ENCODE results near the gene BRD9.
"Not testable (repeated sequence)": the region's sequence is repeated elsewhere in the genome, so short reads cannot be mapped to it uniquely, and the experiment has no call there.

Gene BRD9

GRCh38 chr5:846602-847091 is 46.0 kb downstream of the BRD9 start:
- DNase-seq (ENCODE audit: low read depth in 1 of 2, low spot score in 1 of 2), result not testable (repeated sequence)

GRCh38 chr5:845676-846601 is 46.7 kb downstream of the BRD9 start:
- DNase-seq (ENCODE audit: low read depth in 1 of 2, low spot score in 1 of 2), result not testable (repeated sequence)

- not testable (repeated sequence) for DNase-seq (ENCODE audit: low read depth in 1 of 2, low spot score in 1 of 2)
Measured at GRCh38 chr5:845031-845675, 47.4 kb downstream of the BRD9 start.

DNA sequence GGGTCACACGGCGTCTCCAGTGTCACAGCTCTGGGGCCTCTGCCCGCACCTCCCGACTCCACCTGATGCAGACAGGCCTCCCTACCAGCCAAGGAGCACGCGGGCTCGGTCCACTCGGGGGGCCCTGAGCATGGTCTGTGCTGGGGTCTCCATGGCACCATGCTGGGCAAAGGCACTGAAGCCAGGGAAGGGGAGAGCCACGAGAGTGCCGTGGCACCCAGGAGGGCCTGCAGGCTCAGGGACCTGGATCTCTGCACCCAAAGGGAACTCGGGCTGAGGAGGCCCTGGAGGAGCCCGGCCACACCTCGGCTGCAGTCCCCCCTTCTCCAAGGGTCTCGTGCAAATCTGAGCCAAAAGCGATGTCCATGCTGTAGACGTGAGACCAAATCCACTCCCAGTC is 48.2 kb downstream of the BRD9 start:
- not testable (repeated sequence) for DNase-seq (ENCODE audit: low read depth in 1 of 2, low spot score in 1 of 2)

DNA sequence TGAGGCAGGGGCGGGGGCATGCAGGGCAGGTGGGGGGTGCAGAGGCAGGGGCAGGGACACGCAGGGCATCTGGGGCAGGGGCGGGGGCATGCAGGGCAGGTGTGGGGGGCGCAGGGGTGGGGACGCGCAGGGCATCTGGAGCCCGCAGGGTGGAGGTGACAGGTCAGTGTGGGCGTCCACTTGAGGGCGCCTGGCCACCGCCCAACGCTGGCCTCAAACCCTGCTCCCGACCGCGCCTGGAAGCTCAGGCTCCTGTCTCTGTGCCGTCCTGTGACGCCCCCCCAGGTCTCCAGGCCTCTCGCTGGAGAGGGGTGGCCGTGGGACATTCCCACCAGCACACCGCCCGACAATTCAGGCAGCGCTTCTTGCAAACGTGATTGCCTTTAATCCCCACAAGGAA is 48.7 kb downstream of the BRD9 start:
- not testable (repeated sequence) for DNase-seq (ENCODE audit: low read depth in 1 of 2, low spot score in 1 of 2)

- DNase-seq (ENCODE audit: low read depth in 1 of 2, low spot score in 1 of 2), result not testable (repeated sequence)
Measured at GRCh38 chr5:843371-843770, 49.2 kb downstream of the BRD9 start.

GRCh38 chr5:842402-843221 is 50.0 kb downstream of the BRD9 start:
- DNase-seq (ENCODE audit: low read depth in 1 of 2, low spot score in 1 of 2), result not testable (repeated sequence)

GRCh38 chr5:841531-842401 is 50.8 kb downstream of the BRD9 start:
- not testable (repeated sequence) for DNase-seq (ENCODE audit: low read depth in 1 of 2, low spot score in 1 of 2)

- not testable (repeated sequence) for DNase-seq (ENCODE audit: low read depth in 1 of 2, low spot score in 1 of 2)
Measured at GRCh38 chr5:840974-841435, 51.6 kb downstream of the BRD9 start.

DNA sequence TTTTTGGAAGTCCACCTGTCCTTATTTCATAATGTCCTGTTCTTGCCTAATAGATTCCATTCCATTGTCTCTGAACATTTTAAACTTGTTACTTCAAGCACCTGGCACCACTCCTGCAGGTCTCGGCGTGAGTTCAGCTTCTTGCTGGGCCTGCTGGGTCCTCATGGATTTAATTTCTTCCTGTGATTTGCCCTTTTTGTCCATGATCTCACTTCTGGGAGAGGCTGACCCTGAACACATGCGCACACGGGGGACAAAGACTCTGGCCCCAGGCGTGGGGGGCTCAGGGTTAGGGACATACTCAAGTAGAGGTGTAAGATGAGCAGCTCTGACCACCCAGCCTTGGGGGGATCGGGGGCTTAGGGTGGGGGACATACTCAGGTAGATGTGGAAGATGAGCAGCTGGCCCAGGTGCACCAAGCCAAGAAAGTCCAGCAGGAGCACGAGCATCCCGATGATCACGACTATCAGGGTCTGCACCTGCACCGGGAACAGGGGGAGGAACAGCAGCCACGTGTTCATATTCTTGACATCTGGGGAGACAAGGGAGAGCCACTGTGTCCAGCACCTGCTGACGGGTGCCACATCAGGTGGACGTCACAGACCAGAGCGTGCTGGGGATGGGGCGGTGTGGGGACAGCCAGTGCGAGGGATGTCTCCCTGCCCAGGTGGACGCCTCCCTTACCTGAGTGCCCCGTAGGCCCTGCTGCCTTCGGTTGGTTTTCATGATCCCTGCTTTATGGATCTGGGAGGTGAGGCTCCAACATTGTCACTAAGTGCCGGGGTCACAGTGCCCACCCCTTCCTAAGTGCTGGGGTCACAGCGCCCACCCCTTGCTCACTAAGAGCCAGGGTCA is 52.3 kb downstream of the BRD9 start:
- DNase-seq (ENCODE audit: low read depth in 1 of 2, low spot score in 1 of 2), result not testable (repeated sequence)

- DNase-seq (ENCODE audit: low read depth in 1 of 2, low spot score in 1 of 2), result not testable (repeated sequence)
Measured at GRCh38 chr5:838431-838851, 54.2 kb downstream of the BRD9 start.

GRCh38 chr5:837621-838121 is 54.9 kb downstream of the BRD9 start:
- not testable (repeated sequence) for DNase-seq (ENCODE audit: low read depth in 1 of 2, low spot score in 1 of 2)

DNA sequence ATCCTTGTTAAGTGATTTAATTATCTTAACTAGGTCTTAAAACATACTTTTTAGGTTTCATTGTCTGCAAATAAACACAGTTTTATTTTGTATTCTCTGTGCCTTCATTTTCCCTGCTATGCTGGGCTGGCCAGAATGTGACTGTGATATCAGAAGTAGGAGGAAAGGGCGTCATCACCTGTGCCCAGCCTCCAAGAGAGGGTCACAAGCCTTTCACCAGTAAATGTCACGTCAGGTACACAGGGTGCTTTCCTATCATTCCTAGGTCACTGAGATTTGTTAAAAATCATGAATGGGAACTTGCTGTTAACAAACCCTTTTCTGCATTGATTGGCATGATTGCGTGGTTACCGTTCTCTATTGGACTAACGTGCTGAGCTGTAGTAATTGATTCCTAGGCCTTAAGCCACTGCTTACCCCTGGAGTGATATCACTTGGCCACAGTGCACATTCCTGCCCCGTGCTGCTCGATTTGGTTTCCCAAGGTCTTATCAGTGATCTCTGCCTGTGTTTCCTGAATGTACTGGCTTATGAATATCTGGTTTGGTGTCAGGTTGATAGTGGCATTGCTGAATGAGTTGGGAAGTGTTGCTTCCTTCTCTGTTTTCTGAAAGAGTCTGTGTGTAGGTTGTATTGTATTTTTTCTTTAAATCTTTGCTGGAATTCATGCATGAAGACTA is 56.5 kb downstream of the BRD9 start:
- DNase-seq (ENCODE audit: low read depth in 1 of 2, low spot score in 1 of 2), result not testable (repeated sequence)

DNA sequence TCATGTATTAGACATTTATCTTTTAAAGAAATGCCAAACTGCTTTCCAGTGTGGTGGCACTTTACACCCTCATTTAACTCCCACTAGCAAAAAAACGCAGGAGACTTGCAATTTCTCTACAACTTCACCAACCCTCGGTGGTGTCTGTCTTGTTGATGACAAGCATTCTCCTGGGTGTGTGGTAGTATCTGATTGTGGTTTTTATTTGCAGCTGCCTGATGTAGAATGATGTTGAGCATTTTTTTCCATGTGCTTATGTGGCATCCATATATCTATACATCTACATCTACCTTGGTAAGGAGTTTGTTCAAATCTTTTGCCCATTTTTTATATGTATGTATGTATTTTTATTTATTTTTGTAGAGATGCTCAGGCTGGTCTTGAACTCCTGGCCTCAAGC is 58.6 kb downstream of the BRD9 start:
- DNase-seq (ENCODE audit: low read depth in 1 of 2, low spot score in 1 of 2), result not testable (repeated sequence)

GRCh38 chr5:828194-828593 is 64.4 kb downstream of the BRD9 start:
- not testable (repeated sequence) for DNase-seq (ENCODE audit: low read depth in 1 of 2, low spot score in 1 of 2)

DNA sequence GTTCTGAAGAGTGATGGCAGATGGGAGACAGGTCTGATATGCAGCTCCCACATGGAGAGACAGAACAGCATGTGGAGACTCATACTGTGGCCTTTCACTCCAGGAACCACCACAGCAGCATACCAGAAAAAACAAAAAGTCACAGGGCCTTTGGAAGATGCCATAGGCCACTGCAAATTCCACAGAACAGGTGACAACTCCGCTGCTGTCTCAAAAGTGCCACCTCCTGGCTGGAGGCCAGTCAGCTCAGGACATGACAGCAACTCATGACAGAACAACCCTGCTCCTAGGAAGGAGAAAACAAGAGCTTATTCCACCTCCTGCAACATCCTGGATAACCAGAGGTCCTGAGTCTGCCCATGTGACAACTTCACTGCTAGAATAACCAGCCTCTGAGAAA is 67.1 kb downstream of the BRD9 start:
- DNase-seq (ENCODE audit: low read depth in 1 of 2, low spot score in 1 of 2), result not testable (repeated sequence)

GRCh38 chr5:821504-821903 is 71.1 kb downstream of the BRD9 start:
- DNase-seq (ENCODE audit: low read depth in 1 of 2, low spot score in 1 of 2), result no peak

GRCh38 chr5:820245-820644 is 72.4 kb downstream of the BRD9 start:
- DNase-seq (ENCODE audit: low read depth in 1 of 2, low spot score in 1 of 2), result no peak
